Common myeloid progenitor, CD34-positive (primary cell): ENCODE results near the gene L3MBTL3.
"Not testable (repeated sequence)": the region's sequence is repeated elsewhere in the genome, so short reads cannot be mapped to it uniquely, and the experiment has no call there.

ENCODE experiments used
- CTCF ChIA-PET: fragments of 350-600 bp; sonication (Branson Sonifier 250); formaldehyde crosslinking; loops from one replicate; lab custom pipeline; 2021; ENCODE audit warnings: antibody characterized with exemption; lab: Charles Lee
- POLR2A ChIA-PET: fragments of 350-600 bp; sonication (Branson Sonifier 250); formaldehyde crosslinking; loops from one replicate; lab custom pipeline; 2021; ENCODE audit warnings: antibody characterized with exemption; lab: Charles Lee
- DNase-seq, 3 donors: peaks; one replicate each; pipeline versions ENCODE4 v3.0.0 to v3.0.0-alpha.2; 2013
- H3K27ac ChIP-seq, 2 experiments: 1 replicate in 1 of 2; 2 replicates in 1 of 2; pipeline ENCODE4 v1.7.0; 2013; ENCODE audit warnings: inconsistent platforms in 2 of 2, low read length in 2 of 2, mild to moderate bottlenecking in 2 of 2, low read depth in 1 of 2, moderate library complexity in 1 of 2; ENCODE audit not compliant: severe bottlenecking in 2 of 2, insufficient read depth in 1 of 2, poor library complexity in 1 of 2
- H3K27me3 ChIP-seq, 5 experiments: replicated peaks in 2 of 5; 1 replicate in 3 of 5; 2 replicates in 2 of 5; pipeline versions ENCODE4 v1.6.1 to v1.7.0; 2013; ENCODE audit warnings: low read length in 4 of 5, mild to moderate bottlenecking in 2 of 5, moderate library complexity in 2 of 5, inconsistent platforms in 1 of 5; ENCODE audit not compliant: insufficient read depth in 5 of 5, control insufficient read depth in 4 of 5
- H3K36me3 ChIP-seq, 4 experiments: 1 replicate in 2 of 4; 2 replicates in 2 of 4; pipeline versions ENCODE4 v1.6.1 to v1.7.0; 2013; ENCODE audit warnings: low read length in 3 of 4, control low read depth in 1 of 4, mild to moderate bottlenecking in 1 of 4; ENCODE audit not compliant: control insufficient read depth in 4 of 4, insufficient read depth in 4 of 4
- H3K4me1 ChIP-seq, 4 experiments: 1 replicate in 3 of 4; 2 replicates in 1 of 4; pipeline versions ENCODE4 v1.6.1 to v1.7.1; 2013; ENCODE audit warnings: low read length in 3 of 4, mild to moderate bottlenecking in 3 of 4, control low read depth in 1 of 4, inconsistent platforms in 1 of 4, moderate library complexity in 1 of 4; ENCODE audit not compliant: control insufficient read depth in 4 of 4, insufficient read depth in 4 of 4; ENCODE audit errors: control extremely low read depth in 1 of 4
- H3K4me3 ChIP-seq, 7 experiments: 1 replicate in 4 of 7; 2 replicates in 3 of 7; pipeline versions ENCODE4 v1.5.1 to v1.7.0; 2013; ENCODE audit warnings: mild to moderate bottlenecking in 7 of 7, low read length in 6 of 7, moderate library complexity in 6 of 7, inconsistent platforms in 2 of 7, low read depth in 2 of 7, control low read depth in 1 of 7; ENCODE audit not compliant: insufficient read depth in 4 of 7, control insufficient read depth in 1 of 7; ENCODE audit errors: extremely low read depth in 1 of 7
- H3K9me3 ChIP-seq, 5 experiments: 1 replicate in 4 of 5; 2 replicates in 1 of 5; pipeline versions ENCODE4 v1.6.1 to v1.7.1; 2013; ENCODE audit warnings: low read length in 4 of 5, mild to moderate bottlenecking in 2 of 5, inconsistent platforms in 1 of 5, low read depth in 1 of 5, moderate library complexity in 1 of 5; ENCODE audit not compliant: control insufficient read depth in 4 of 5, insufficient read depth in 2 of 5; ENCODE audit errors: control extremely low read depth in 1 of 5
- whole genome bisulfite sequencing: methylation state at CpG from one replicate; pipeline ENCODE4 v1.1.5; 2013; ENCODE audit not compliant: insufficient coverage; 5-methylcytosine and 5-hydroxymethylcytosine counted together

Gene L3MBTL3

DNA sequence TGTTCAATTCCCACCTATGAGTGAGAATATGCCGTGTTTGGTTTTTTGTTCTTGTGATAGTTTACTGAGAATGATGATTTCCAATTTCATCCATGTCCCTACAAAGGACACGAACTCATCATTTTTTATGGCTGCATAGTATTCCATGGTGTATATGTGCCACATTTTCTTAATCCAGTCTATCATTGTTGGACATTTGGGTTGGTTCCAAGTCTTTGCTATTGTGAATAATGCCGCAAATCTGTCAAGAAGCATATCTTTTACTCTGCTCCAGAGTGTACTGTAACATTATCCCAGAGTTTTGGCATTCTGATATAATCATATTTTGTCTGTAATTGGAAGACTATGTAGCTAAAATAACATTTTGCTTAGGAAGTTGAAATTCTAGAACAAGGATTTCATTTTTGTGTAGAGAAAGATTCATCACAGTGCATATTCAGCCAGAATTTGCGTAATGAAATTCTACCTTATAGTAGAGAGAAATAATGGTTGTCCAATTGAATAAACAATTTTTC, 98.9 kb downstream of the L3MBTL3 start:
- 100% methylated on average over 1 of the region's 4 CpGs for WGBS
- H3K36me3 ChIP-seq, H3K27me3 ChIP-seq, H3K4me1 ChIP-seq, POLR2A ChIA-PET, H3K27ac ChIP-seq, H3K4me3 ChIP-seq, H3K9me3 ChIP-seq, CTCF ChIA-PET, DNase-seq: not testable (repeated sequence)

GRCh38 chr6:130118236-130118635, 99.9 kb downstream of the L3MBTL3 start:
- Histone ChIP-seq H3K27ac (no peak overlapping the region), H3K9me3 (no peaks in the 10 kb centered on the region), H3K4me3 (no peak overlapping the region), H3K4me1 (no peaks in the 10 kb centered on the region), H3K36me3 (peaks cover 0 to 6% (median 4%) of the 10 kb centered on the region in 4 experiments), H3K27me3 (no peaks in the 10 kb centered on the region)
- ChIA-PET POLR2A (no interaction called here), CTCF (no interaction called here)
- WGBS, result 100% methylated on average over 3 of the region's 6 CpGs
- DNase-seq, result no peak

DNA sequence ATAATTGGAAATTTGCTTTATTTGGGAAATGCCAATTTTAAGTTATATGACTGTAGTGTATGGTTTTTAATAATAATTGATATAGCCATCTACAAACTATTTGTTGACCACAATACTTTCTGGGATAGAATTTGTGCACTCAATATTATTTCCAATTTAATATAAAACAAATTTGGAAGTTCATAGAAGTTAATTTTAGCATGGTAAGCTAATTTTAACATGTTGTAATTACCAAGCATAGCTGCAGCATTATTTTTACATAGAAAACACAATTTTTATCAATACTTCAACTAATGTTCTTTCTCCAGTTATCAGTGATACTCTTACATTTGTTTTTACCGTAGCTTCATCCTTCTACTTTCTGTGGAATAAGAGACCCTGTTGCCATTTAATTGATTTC, 100.8 kb downstream of the L3MBTL3 start:
- Histone ChIP-seq H3K36me3 (peaks cover 0 to 10% (median 4%) of the 10 kb centered on the region in 4 experiments), H3K4me3 (no peak overlapping the region), H3K4me1 (no peaks in the 10 kb centered on the region), H3K27me3 (no peaks in the 10 kb centered on the region), H3K27ac (no peak overlapping the region), H3K9me3 (no peaks in the 10 kb centered on the region)
- ChIA-PET CTCF (interaction anchor here (0.6 kb wide), 1 partner anchor 9 kb away, joined by 3 read pairs; no protein-coding TSS in a partner anchor), POLR2A (no interaction called here)
- no peak for DNase-seq
- 100% methylated on average over 1 of the region's 1 CpG for WGBS

- Histone ChIP-seq H3K9me3 (no peaks in the 10 kb centered on the region), H3K36me3 (peaks cover 0 to 7% (median 4%) of the 10 kb centered on the region in 4 experiments), H3K27ac (no peak overlapping the region), H3K4me3 (no peak overlapping the region), H3K27me3 (no peaks in the 10 kb centered on the region), H3K4me1 (no peaks in the 10 kb centered on the region)
- DNase-seq, result no peak
- ChIA-PET CTCF (no interaction called here), POLR2A (no interaction called here)
Measured at GRCh38 chr6:130120731-130121130, 102.3 kb downstream of the L3MBTL3 start.

DNA sequence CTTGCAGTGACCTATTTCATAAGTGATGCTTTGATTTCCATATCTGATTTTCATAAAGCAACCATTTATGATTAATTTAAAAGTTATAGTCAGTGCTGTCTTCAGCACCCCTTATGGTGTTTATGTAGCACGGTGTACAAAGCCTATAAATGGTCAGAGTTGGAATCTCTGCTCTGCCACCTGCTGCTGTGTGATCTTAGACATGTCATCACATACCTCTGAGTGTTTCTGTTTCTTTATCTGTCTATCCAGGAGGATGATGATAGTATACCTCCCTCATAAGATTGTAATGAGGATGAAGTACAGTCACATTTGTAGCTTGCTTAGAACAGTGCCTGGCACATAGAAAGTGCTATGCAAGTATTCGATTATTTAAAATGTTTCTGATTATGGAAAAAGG, 103.9 kb downstream of the L3MBTL3 start:
- Histone ChIP-seq H3K36me3 (peaks cover 0 to 8% (median 4%) of the 10 kb centered on the region in 4 experiments), H3K27me3 (no peaks in the 10 kb centered on the region), H3K4me1 (no peaks in the 10 kb centered on the region), H3K27ac (no peak overlapping the region), H3K9me3 (no peaks in the 10 kb centered on the region), H3K4me3 (no peak overlapping the region)
- ChIA-PET POLR2A (no interaction called here), CTCF (interaction anchor here (1.3 to 1.9 kb wide), 2 partner anchors 9 to 13 kb away, joined by 3 to 6 read pairs; no protein-coding TSS in a partner anchor)
- WGBS, result 86% methylated on average over 1 of the region's 2 CpGs
- DNase-seq, result no peak

GRCh38 chr6:130127195-130127594, 108.8 kb downstream of the L3MBTL3 start:
- Histone ChIP-seq H3K4me3 (no peak overlapping the region), H3K36me3 (peaks cover 0 to 7% (median 5%) of the 10 kb centered on the region in 4 experiments), H3K4me1 (no peaks in the 10 kb centered on the region), H3K27me3 (no peaks in the 10 kb centered on the region), H3K9me3 (no peaks in the 10 kb centered on the region), H3K27ac (no peak overlapping the region)
- ChIA-PET CTCF (no interaction called here), POLR2A (no interaction called here)
- DNase-seq, result no peak
- 93% methylated on average over 2 of the region's 2 CpGs for WGBS

DNA sequence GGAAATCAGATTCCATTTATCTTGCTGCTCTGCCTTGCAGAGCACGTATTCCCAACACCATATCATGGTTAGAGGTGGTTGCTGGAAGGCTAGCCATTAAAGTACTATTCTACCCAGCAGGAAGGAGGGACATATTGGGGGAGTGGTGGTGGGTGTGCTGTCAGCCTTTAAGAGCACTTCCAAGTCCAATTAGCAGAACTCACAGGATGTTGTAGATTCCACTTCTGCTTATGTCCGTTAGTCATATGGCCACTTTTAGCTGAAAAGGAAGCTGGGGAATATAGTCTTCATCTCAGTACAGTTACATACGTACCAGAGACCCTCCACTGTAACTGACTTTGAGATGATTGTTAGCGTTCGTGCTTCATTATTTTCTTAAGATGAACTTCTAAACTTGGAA, 109.9 kb downstream of the L3MBTL3 start:
- H3K36me3 ChIP-seq, result peaks cover 0 to 9% (median 6%) of the 10 kb centered on the region in 4 experiments
- WGBS, result 100% methylated on average over 4 of the region's 5 CpGs
- CTCF ChIA-PET, result no interaction called here
- H3K4me3 ChIP-seq, result no peak overlapping the region
- POLR2A ChIA-PET, result interaction anchor here (0.6 kb wide), 1 partner anchor 25 kb away, joined by 3 read pairs; no protein-coding TSS in a partner anchor
- no peak overlapping the region for H3K27ac ChIP-seq
- no peaks in the 10 kb centered on the region for H3K9me3 ChIP-seq
- no peaks in the 10 kb centered on the region for H3K4me1 ChIP-seq
- H3K27me3 ChIP-seq, result no peaks in the 10 kb centered on the region
- DNase-seq, result peak in 2 of 3 donors; percentile 7 to 9
